CD4-positive, alpha-beta T cell treated with Interleukin-17A for 1 hour (primary cell): ENCODE data around the gene UBE4B.

ENCODE experiments used
- DNase-seq: peaks from one replicate; pipeline ENCODE4 v3.0.0-alpha.2; 2020

Gene UBE4B

GRCh38 chr1:10121688-10122087 is 88.9 kb downstream of the UBE4B start:
- DNase-seq: no peak

GRCh38 chr1:10122926-10123325 is 90.2 kb downstream of the UBE4B start:
- DNase-seq: no peak

- DNase-seq: no peak
These were observed 95.5 kb downstream of the UBE4B start for GRCh38 chr1:10128101-10128765.

- DNase-seq: no peak
These were observed 99.6 kb downstream of the UBE4B start for GRCh38 chr1:10132316-10132715.

GRCh38 chr1:10132852-10133251 is 100.1 kb downstream of the UBE4B start:
- DNase-seq: no peak

GRCh38 chr1:10140981-10141380 is 108.2 kb downstream of the UBE4B start:
- DNase-seq: no peak

- DNase-seq: no peak
These were observed 111.3 kb downstream of the UBE4B start for GRCh38 chr1:10143961-10144485.

GRCh38 chr1:10146391-10146790 is 113.6 kb downstream of the UBE4B start:
- DNase-seq: no peak

- DNase-seq: no peak
These were observed 116.5 kb downstream of the UBE4B start for GRCh38 chr1:10149231-10149630.

GRCh38 chr1:10152709-10153284 is 120.0 kb downstream of the UBE4B start:
- peak; percentile 22 for DNase-seq

- DNase-seq: no peak
These were observed 122.4 kb downstream of the UBE4B start for GRCh38 chr1:10155087-10155712.

GRCh38 chr1:10160173-10160572 is 127.4 kb downstream of the UBE4B start:
- DNase-seq: no peak

- DNase-seq: no peak
These were observed 128.2 kb downstream of the UBE4B start for GRCh38 chr1:10160907-10161490.

GRCh38 chr1:10161541-10162290 is 129.0 kb downstream of the UBE4B start:
- DNase-seq: no peak

- no peak for DNase-seq
These were observed 136.3 kb downstream of the UBE4B start for GRCh38 chr1:10168912-10169514.

GRCh38 chr1:10170239-10170574 is 137.4 kb downstream of the UBE4B start:
- DNase-seq: no peak

GRCh38 chr1:10171105-10171767 is 138.5 kb downstream of the UBE4B start:
- DNase-seq: no peak

GRCh38 chr1:10171995-10172669 is 139.4 kb downstream of the UBE4B start:
- DNase-seq: no peak

GRCh38 chr1:10173582-10173981 is 140.8 kb downstream of the UBE4B start:
- DNase-seq: no peak

- no peak for DNase-seq
These were observed 145.1 kb downstream of the UBE4B start for GRCh38 chr1:10177876-10178275.

GRCh38 chr1:10178597-10179405 is 146.0 kb downstream of the UBE4B start:
- DNase-seq: no peak
